ENCODE results near the gene PPIG. TPM values are rescaled to one million over a fixed set of nuclear protein-coding genes. Genes with fewer than 3 reads are reported as not detected.
"Not testable (repeated sequence)": the region's sequence is repeated elsewhere in the genome, so short reads cannot be mapped to it uniquely, and the experiment has no call there.

PPIG gene
- polyA plus RNA-seq, 1 of the 3 experiments (the other 2 are of a cell fraction), result 8.3 TPM

DNA sequence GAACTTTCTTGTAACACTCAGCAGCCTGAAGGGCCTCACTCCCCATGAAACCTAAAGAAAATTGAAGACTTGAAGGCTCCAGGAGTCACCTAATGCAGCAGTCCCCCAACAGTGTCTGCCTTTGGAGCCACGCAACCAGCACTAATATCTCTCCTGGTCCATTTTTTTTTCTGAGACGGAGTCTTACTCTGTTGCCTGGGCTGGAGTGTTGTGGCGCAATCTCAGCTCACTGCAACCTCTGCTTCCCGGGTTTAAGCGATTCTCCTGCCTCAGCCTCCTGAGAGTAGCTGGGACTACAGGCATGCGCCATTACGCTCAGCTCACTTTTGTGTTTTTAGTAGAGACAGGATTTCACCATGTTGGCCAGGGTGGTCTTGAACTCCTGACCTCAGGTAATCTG is 12.4 kb downstream of the PPIG start:
- H3K4me3 ChIP-seq (ENCODE audit: low read depth in 2 of 2, low read length in 1 of 2); POLR2A ChIA-PET; H3K27ac ChIP-seq (ENCODE audit: low read depth in 2 of 2, low read length in 1 of 2); H3K9ac ChIP-seq; H3K4me2 ChIP-seq; H2AFZ ChIP-seq (ENCODE audit: low read depth); H3K9me2 ChIP-seq; H3K9me3 ChIP-seq; DNase-seq; H3F3A ChIP-seq (replicated peaks; ENCODE audit: insufficient read depth); H3K27me3 ChIP-seq (ENCODE audit: insufficient read depth); CTCF ChIA-PET; H3K4me1 ChIP-seq (ENCODE audit: control insufficient read depth in 1 of 2, insufficient read depth in 2 of 2, low read depth in 1 of 2, low read length in 1 of 2): not testable (repeated sequence)
- WGBS (ENCODE audit: low lambda C conversion rate), result 100% methylated on average over 6 of the region's 7 CpGs
- Histone ChIP-seq H4K20me1 (ENCODE audit: insufficient read depth) (peaks cover 68% of the 10 kb centered on the region), H3K79me2 (ENCODE audit: insufficient read depth) (peaks cover 98% of the 10 kb centered on the region), H3K36me3 (replicated peaks in 1 of 2; ENCODE audit: control insufficient read depth in 1 of 2, insufficient read depth in 2 of 2, low read length in 1 of 2) (peaks cover 0 to 13% of the 10 kb centered on the region in 2 experiments)

DNA sequence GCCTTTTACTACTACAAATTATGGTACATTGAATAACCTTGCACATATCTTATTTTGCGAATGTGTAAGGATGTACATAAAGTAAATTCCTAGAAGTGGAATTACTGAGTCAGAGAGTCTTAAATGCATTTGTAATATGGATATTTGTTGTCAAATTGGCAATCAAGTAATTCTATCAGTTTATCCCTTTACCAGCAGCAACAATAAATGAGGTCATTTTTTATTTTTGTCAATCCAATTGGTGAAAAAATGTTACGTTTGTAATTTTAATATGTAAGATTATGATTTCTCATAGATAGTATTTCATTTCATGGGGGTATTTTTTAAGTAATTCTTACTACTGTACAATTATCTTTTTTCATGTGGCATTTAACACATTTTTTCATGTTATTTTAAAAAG is 14.8 kb downstream of the PPIG start:
- ChIA-PET CTCF (interaction anchor here (1.3 kb wide), 1 partner anchor 226 kb away, joined by 3 read pairs; the partner anchor contains the start of gene METTL5), POLR2A (no interaction called here)
- Histone ChIP-seq H3K9me2 (no peaks in the 10 kb centered on the region), H3K27ac (ENCODE audit: low read depth in 2 of 2, low read length in 1 of 2) (no peak overlapping the region), H3K9ac (no peak overlapping the region), H3K4me3 (ENCODE audit: low read depth in 2 of 2, low read length in 1 of 2) (no peak overlapping the region), H3K4me2 (no peak overlapping the region), H3K9me3 (no peaks in the 10 kb centered on the region), H4K20me1 (ENCODE audit: insufficient read depth) (peaks cover 58% of the 10 kb centered on the region), H3F3A (replicated peaks; ENCODE audit: insufficient read depth) (peaks cover 4% of the 10 kb centered on the region), H3K79me2 (ENCODE audit: insufficient read depth) (peaks cover 97% of the 10 kb centered on the region), H2AFZ (ENCODE audit: low read depth) (no peak overlapping the region), H3K27me3 (ENCODE audit: insufficient read depth) (no peaks in the 10 kb centered on the region), H3K4me1 (ENCODE audit: control insufficient read depth in 1 of 2, insufficient read depth in 2 of 2, low read depth in 1 of 2, low read length in 1 of 2) (no peaks in the 10 kb centered on the region), H3K36me3 (replicated peaks in 1 of 2; ENCODE audit: control insufficient read depth in 1 of 2, insufficient read depth in 2 of 2, low read length in 1 of 2) (peaks cover 0 to 9% of the 10 kb centered on the region in 2 experiments)
- TF ChIP-seq RFX5 (IDR thresholded peaks at IDR 0.05; ENCODE audit: low read length), result no peak
- no peak for TF ChIP-seq MXI1 (IDR thresholded peaks at IDR 0.05; ENCODE audit: low read depth, low read length)
- no peak for TF ChIP-seq RAD21 (IDR thresholded peaks at IDR 0.05; ENCODE audit: low read length)
- no peak for TF ChIP-seq FOSL2 (IDR thresholded peaks at IDR 0.05; ENCODE audit: borderline replicate concordance, low read depth)
- no peak for TF ChIP-seq IRF3 (IDR thresholded peaks at IDR 0.05; ENCODE audit: low read depth, low read length)
- DNase-seq, result no peak
- WGBS (ENCODE audit: low lambda C conversion rate), result 96% methylated on average over 2 of the region's 2 CpGs

GRCh38 chr2:169599568-169599967 is 15.4 kb downstream of the PPIG start:
- H3K27me3 ChIP-seq (ENCODE audit: insufficient read depth), result no peaks in the 10 kb centered on the region
- no peak overlapping the region for H3K4me2 ChIP-seq
- H3F3A ChIP-seq (replicated peaks; ENCODE audit: insufficient read depth), result peaks cover under 1% of the 10 kb centered on the region
- peaks cover 54% of the 10 kb centered on the region for H4K20me1 ChIP-seq (ENCODE audit: insufficient read depth)
- ChIA-PET CTCF (interaction anchor here (1.3 kb wide), 1 partner anchor 226 kb away, joined by 3 read pairs; the partner anchor contains the start of gene METTL5), POLR2A (no interaction called here)
- no peak overlapping the region for H2AFZ ChIP-seq (ENCODE audit: low read depth)
- TF ChIP-seq EZH2phosphoT487 (IDR thresholded peaks at IDR 0.05; ENCODE audit: borderline replicate concordance, low read depth), result no peak
- TF ChIP-seq PBX3 (IDR thresholded peaks at IDR 0.05), result no peak
- TF ChIP-seq SIN3A (IDR thresholded peaks at IDR 0.05; ENCODE audit: borderline replicate concordance, low read depth, low read length), result no peak
- no peak for TF ChIP-seq USF2 (IDR thresholded peaks at IDR 0.05; ENCODE audit: borderline replicate concordance, low read depth, low read length)
- no peak for TF ChIP-seq JUND (IDR thresholded peaks at IDR 0.05)
- TF ChIP-seq GABPA (IDR thresholded peaks at IDR 0.05; ENCODE audit: low read depth), result no peak
- no peak for TF ChIP-seq IRF3 (IDR thresholded peaks at IDR 0.05; ENCODE audit: low read depth, low read length)
- TF ChIP-seq RCOR1 (IDR thresholded peaks at IDR 0.05; ENCODE audit: low read length), result no peak
- H3K4me1 ChIP-seq (ENCODE audit: control insufficient read depth in 1 of 2, insufficient read depth in 2 of 2, low read depth in 1 of 2, low read length in 1 of 2), result no peaks in the 10 kb centered on the region
- H3K79me2 ChIP-seq (ENCODE audit: insufficient read depth), result peaks cover 97% of the 10 kb centered on the region
- no peak for DNase-seq
- H3K9ac ChIP-seq, result no peak overlapping the region
- peaks cover 3 to 13% of the 10 kb centered on the region in 2 experiments for H3K36me3 ChIP-seq (replicated peaks in 1 of 2; ENCODE audit: control insufficient read depth in 1 of 2, insufficient read depth in 2 of 2, low read length in 1 of 2)
- H3K4me3 ChIP-seq (ENCODE audit: low read depth in 2 of 2, low read length in 1 of 2), result no peak overlapping the region
- H3K27ac ChIP-seq (ENCODE audit: low read depth in 2 of 2, low read length in 1 of 2), result no peak overlapping the region
- no peaks in the 10 kb centered on the region for H3K9me3 ChIP-seq
- H3K9me2 ChIP-seq, result no peaks in the 10 kb centered on the region
